Measurements from ENCODE around the gene SDCCAG8.

The SDCCAG8 gene

DNA sequence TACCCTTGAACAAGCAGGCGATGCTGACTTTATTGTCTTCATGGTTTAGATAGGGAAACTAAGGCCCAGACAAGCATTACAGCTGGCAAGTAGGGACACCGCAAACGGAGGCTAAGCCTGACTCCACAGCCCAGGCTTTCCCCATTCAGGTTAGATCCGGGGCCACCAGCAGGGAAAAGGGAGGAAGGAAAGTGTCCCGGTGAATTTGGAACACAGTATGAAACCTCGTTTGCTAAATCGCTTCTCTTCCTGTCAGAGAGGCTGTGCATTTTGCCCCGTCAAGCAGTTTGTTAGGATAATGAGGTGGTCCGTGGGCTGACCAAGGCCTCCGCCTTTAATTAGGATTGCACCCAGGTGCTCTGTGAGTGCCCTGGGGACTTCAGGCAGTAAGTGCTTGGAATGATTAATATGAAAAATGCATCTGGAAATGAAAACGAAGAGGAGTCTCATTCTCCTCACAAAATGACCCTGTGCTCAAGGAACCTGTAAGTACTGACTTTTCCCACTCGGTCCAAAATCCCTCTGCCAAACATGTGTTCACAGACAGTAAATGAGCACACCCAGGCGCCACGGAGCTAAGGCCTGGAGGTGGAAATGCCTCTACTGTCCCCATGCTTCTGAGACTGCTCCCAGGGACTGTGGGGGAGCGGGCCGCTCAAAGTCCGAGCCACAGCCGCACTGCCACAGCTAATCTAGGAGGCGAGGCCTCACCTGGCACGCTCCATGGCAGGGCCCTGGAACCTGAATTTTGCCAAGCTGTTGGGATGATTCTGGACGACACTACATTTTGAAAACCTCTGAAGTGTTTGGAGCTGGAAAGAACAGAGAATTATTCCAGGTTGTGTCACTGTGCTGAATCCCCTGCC, 234.1 kb downstream of the SDCCAG8 start:
- DNase-seq = no peak

- no peak for DNase-seq
These were observed 235.2 kb downstream of the SDCCAG8 start for GRCh38 chr1:243490748-243491686.

- no peak for DNase-seq
These were observed 237.6 kb downstream of the SDCCAG8 start for GRCh38 chr1:243493156-243494129.

GRCh38 chr1:243494741-243495431, 239.0 kb downstream of the SDCCAG8 start:
- DNase-seq = no peak

GRCh38 chr1:243495442-243496186, 239.8 kb downstream of the SDCCAG8 start:
- no peak for DNase-seq

- no peak for DNase-seq
These were observed 240.4 kb downstream of the SDCCAG8 start for GRCh38 chr1:243496187-243496646.

GRCh38 chr1:243496806-243497205, 241.0 kb downstream of the SDCCAG8 start:
- no peak for DNase-seq

- no peak for DNase-seq
These were observed 242.3 kb downstream of the SDCCAG8 start for GRCh38 chr1:243497939-243498681.

- no peak for DNase-seq
These were observed 243.4 kb downstream of the SDCCAG8 start for GRCh38 chr1:243499248-243499647.

DNA sequence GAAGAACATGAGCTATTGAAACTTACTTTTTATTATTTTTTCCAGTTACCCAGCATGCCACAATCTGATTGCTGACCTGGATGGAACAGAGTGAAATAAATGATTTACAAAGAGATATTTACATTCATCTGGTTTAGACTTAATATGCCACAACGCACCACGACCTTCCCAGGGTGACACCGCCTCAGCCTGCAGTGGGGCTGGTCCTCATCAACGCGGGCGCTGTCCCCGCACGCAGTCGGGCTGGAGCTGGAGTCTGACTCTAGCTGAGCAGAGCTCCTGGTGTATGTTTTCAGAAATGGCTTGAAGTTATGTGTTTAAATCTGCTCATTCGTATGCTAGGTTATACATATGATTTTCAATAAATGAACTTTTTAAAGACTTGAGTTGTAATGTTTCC, 243.9 kb downstream of the SDCCAG8 start:
- no peak for DNase-seq

DNA sequence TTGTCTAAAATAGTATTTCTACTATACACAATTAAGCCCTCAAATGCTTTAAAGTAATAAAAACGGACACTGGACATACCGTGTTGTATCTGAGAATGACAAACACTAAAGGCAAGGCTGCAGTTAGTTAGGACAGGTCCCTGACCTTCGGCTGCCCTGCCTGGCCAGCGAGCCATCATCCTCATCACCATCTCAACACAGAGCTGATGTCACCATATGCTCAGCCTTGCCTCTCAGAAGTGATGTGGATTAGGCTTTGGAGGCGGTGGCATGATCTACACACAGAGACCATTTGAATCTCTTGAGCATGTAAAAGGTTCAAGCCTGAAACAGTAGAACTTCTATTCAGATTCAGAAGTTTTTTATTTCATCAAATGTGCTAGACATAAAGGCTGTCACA, 244.7 kb downstream of the SDCCAG8 start:
- DNase-seq = no peak

- DNase-seq = no peak
These were observed 245.2 kb downstream of the SDCCAG8 start for GRCh38 chr1:243501002-243501401.

- no peak for DNase-seq
These were observed 247.3 kb downstream of the SDCCAG8 start for GRCh38 chr1:243503155-243503554.

DNA sequence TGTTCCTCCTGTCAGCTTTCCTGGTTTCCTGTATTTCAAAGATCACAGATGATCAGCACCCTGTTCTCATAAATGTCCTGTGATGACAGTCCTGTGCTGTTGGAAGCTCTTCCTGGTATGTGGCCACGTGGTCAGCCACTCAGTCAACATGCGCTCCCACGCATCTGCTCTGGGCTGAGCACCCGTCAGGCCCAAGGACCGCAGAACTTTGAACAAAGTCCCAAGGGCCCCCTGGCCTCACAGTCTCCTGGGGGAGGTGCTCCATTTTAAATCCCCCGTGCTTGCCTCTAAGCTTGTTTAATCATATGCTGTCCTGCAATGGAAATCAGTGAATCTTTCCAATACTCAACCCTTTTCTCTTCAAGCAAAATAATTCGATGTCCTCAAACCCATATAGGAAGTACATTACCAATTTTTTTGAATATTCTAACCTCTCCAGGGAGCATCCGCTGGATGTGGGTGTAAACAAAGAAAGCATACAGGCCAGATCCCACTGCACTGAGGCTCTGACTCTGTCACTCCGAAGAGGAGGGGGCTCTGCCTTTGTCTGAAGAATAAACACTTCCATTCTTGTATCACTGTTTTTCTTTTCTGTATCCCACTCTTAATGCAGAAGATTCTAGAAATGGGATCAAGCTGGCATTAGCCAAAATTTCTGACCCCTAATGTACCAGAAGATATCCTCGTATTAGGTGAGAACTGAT, 250.3 kb downstream of the SDCCAG8 start:
- DNase-seq = no peak

DNA sequence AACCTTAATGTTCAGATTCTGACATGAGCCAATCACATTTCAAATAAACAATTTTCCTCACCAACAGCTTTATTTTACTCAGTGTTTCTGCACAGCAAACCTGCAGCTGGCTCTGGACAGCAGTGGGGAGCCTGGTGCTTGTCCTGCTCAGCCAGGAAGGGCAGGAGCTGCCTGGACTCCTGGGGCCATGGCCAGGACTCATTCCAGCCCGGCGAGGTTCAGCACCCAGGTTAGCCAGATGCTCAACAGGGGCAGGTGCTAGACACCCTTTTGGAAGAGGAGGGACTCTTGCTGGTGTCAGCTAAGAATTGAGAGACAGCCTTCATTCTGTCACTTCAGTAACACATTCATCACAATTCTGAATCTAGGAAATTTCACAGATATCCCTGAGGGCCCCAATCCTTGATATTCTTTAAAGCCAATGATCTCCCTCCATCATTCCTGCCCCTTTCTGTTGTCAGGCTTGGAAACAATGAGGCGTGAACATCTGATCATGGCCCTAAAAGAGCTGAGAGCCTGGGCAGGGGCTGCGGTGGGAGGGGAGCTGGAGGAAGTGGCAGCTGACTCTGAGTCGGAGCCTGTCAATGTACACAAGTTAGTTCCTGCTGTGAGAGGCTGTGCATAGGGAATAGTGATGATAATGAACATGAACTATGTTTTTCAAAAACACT, 251.3 kb downstream of the SDCCAG8 start:
- no peak for DNase-seq

DNA sequence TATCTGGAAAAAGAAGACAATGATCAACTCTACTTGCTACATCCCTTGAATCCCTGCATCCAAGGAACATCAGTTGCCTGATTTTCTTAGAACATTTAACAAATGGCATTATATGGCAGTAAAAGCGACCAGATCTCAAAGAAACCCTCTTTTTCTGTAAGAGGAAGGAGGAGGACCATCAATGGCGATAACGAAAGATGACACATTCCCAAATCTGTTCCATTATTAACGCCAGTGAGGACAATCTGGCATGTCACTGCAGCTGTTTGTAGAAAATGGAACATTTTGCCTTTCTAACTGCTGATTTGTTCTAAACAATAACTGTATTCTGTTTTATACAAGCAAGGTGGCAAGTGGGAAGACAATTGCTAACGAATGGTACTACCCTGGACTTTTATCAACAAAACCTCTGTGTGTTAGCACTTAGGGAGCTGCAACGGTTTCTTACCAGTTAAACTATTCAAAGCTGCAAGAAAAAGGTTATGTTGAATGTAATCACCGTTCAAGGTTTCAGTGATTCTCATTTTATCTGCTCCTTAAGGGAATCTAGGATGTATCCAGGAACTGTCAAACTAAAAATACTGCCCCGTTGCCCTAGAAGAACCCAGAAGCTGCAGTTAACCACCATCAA, 251.9 kb downstream of the SDCCAG8 start:
- no peak for DNase-seq

DNA sequence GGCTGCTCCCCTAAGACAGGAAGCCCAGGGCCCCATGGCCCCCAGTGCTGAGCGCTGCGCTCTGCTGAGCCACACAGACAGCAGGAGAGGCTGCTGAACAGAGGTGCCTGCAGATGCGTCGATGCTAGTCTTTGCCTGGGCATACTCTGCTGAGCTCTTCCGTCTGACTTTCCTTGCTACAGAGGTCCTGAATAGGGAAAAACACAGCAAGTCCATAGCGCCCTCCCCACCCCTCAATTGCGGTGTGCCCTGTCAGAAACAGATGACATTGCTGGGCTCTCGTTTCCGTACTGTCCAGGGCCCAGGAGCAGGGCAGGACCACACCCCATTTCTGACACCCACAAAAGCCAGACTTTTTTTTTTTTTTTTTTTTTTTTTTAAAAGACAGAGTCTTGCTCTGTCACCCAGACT, 252.5 kb downstream of the SDCCAG8 start:
- DNase-seq = no peak

DNA sequence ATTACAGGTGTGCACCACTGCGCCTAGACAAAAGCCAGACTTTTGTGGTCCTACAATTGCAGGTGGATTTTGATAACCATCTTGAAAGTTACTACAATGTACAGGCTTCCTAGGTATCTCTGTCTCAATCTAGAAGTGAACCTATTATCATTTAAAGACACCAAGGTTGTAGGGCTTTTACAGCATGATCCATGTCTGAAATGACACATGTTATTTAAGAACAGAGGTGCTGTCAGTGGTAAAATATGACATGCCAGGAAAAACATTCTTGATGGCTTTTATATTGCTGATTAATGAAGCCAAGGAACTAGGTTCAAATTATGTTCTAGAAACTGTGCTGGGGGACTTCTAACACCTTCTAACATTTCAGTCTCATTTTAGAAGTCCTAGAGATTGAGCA, 253.1 kb downstream of the SDCCAG8 start:
- no peak for DNase-seq

DNA sequence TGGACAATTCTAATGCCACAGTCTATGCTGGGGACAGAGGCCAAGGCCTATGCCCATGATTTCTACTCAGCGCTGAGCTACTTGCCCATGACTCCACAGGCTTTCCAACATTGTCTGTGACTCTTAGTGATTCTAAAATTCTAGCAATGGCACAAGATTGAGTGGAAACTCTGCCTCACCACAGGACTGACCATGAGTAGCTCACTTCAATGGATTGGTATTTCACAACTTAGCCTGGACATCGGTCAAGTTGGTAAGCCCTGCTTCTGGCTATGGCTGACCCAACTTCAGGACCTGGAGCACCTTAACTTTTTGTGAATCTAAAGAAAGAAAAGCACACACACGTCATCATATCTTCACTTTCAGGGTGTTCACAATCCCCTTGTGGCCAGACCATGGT, 255.1 kb downstream of the SDCCAG8 start:
- no peak for DNase-seq
